IMR-90 (cell line): ENCODE results near the gene RIPOR2. TPM values are rescaled to one million over a fixed set of nuclear protein-coding genes. Genes with fewer than 3 reads are reported as not detected.
A peak's percentile ranks its signal among the peaks of the same experiment; 100 is the strongest.

Experiments used
- ATAC-seq: fragments of 200-7000 bp; cut with Tn5 transposase; 2 replicates; pipeline ENCODE4 v1.9.1; 2020; ENCODE audit warnings: low read depth, mild to moderate bottlenecking, moderate library complexity
- BruUV-seq: library from RNA; stranded (reverse); fragments of 400-500 nt; replicated peaks from 2 replicates; lab custom pipeline; 2021; lab: Mats Ljungman, UMichigan
- CTCF ChIA-PET: fragments of 300-600 bp; formaldehyde crosslinking; extraction: SDS; loops from one replicate; lab custom pipeline; 2021; ENCODE audit warnings: antibody characterized with exemption; lab: Yijun Ruan, JAX
- POLR2A ChIA-PET: fragments of 300-600 bp; sonication (Branson Sonifier 250); formaldehyde crosslinking; loops from one replicate; lab custom pipeline; 2022; ENCODE audit warnings: antibody characterized with exemption; ENCODE audit not compliant: unreplicated experiment; lab: Charles Lee
- DNase-seq: peaks from one replicate; pipeline ENCODE4 v3.0.0; 2013
- H2AFZ ChIP-seq: replicated peaks from 2 replicates; pipeline ENCODE3; 2013; ENCODE audit warnings: low read length, mild to moderate bottlenecking; ENCODE audit not compliant: poor library complexity
- H2AK5ac ChIP-seq: 2 replicates; pipeline ENCODE4 v1.6.1; 2013; ENCODE audit warnings: low read depth, low read length, inconsistent platforms
- H2AK9ac ChIP-seq: replicated peaks from 2 replicates; pipeline ENCODE3; 2013; ENCODE audit warnings: mild to moderate bottlenecking, low read depth, low read length, moderate library complexity; ENCODE audit not compliant: poor library complexity
- H2BK120ac ChIP-seq: 2 replicates; pipeline ENCODE4 v1.6.1; 2013; ENCODE audit warnings: low read depth, low read length, inconsistent platforms
- H2BK15ac ChIP-seq: 3 replicates; pipeline ENCODE4 v1.6.1; 2013; ENCODE audit warnings: low read depth, low read length, inconsistent platforms
- H2BK20ac ChIP-seq: 2 replicates; pipeline ENCODE4 v1.6.1; 2013; ENCODE audit warnings: low read depth, mild to moderate bottlenecking, inconsistent platforms, low read length, moderate library complexity
- H2BK5ac ChIP-seq: 2 replicates; pipeline ENCODE4 v1.6.1; 2013; ENCODE audit warnings: mild to moderate bottlenecking, low read depth, low read length, inconsistent platforms; ENCODE audit not compliant: poor library complexity, severe bottlenecking
- H3K14ac ChIP-seq: replicated peaks from 2 replicates; pipeline ENCODE4 v1.6.1; 2013; ENCODE audit warnings: low read depth, low read length, inconsistent platforms
- H3K18ac ChIP-seq: 2 replicates; pipeline ENCODE4 v1.6.1; 2013; ENCODE audit warnings: low read depth, low read length, control low read depth
- H3K23ac ChIP-seq: 2 replicates; pipeline ENCODE4 v1.6.1; 2013; ENCODE audit warnings: low read depth, low read length, inconsistent platforms
- H3K27ac ChIP-seq: 2 replicates; pipeline ENCODE4 v1.5.1; 2013; ENCODE audit warnings: mild to moderate bottlenecking, control low read depth, low read length; ENCODE audit not compliant: insufficient read depth
- H3K27me3 ChIP-seq: 2 replicates; pipeline ENCODE4 v1.6.1; 2013; ENCODE audit warnings: low read length; ENCODE audit not compliant: control insufficient read depth, insufficient read depth
- H3K36me3 ChIP-seq: 2 replicates; pipeline ENCODE4 v1.6.1; 2013; ENCODE audit warnings: low read length, mixed read lengths; ENCODE audit not compliant: control insufficient read depth, insufficient read depth
- H3K4ac ChIP-seq: 2 replicates; pipeline ENCODE4 v1.6.1; 2013; ENCODE audit warnings: low read depth, low read length, inconsistent platforms
- H3K4me1 ChIP-seq: 2 replicates; pipeline ENCODE4 v1.6.1; 2013; ENCODE audit warnings: low read length, mixed read lengths; ENCODE audit not compliant: control insufficient read depth, insufficient read depth
- H3K4me2 ChIP-seq: 2 replicates; pipeline ENCODE4 v1.6.1; 2013; ENCODE audit warnings: low read depth, mild to moderate bottlenecking, control low read depth, low read length, moderate library complexity
- H3K4me3 ChIP-seq: 2 replicates; pipeline ENCODE4 v1.5.1; 2013; ENCODE audit warnings: low read depth, mild to moderate bottlenecking, control low read depth, low read length, moderate library complexity; ENCODE audit not compliant: insufficient read depth
- H3K56ac ChIP-seq: 2 replicates; pipeline ENCODE4 v1.6.1; 2013; ENCODE audit warnings: low read length, inconsistent platforms; ENCODE audit not compliant: insufficient read depth; ENCODE audit errors: extremely low read depth
- H3K79me1 ChIP-seq, 2 experiments: 2 replicates each; pipeline ENCODE4 v1.6.1; 2013; ENCODE audit warnings: low read length in 2 of 2, inconsistent platforms in 1 of 2, low read depth in 1 of 2
- H3K9ac ChIP-seq: 2 replicates; pipeline ENCODE4 v1.6.1; 2013; ENCODE audit warnings: low read depth, low read length, control low read depth
- H3K9me1 ChIP-seq: 2 replicates; pipeline ENCODE4 v1.6.1; 2013; ENCODE audit warnings: low read length, inconsistent platforms; ENCODE audit not compliant: insufficient read depth
- H3K9me3 ChIP-seq: 2 replicates; pipeline ENCODE4 v1.6.1; 2013; ENCODE audit warnings: low read length; ENCODE audit not compliant: control insufficient read depth, insufficient read depth
- H4K20me1 ChIP-seq: 2 replicates; pipeline ENCODE4 v1.6.1; 2013; ENCODE audit warnings: low read length, inconsistent platforms; ENCODE audit not compliant: insufficient read depth
- H4K5ac ChIP-seq: 2 replicates; pipeline ENCODE4 v1.6.1; 2013; ENCODE audit warnings: mild to moderate bottlenecking, low read depth, low read length, control low read depth
- H4K8ac ChIP-seq, 2 experiments: 2 replicates each; pipeline ENCODE4 v1.6.1; 2013; ENCODE audit warnings: low read depth in 2 of 2, low read length in 2 of 2, control low read depth in 1 of 2, inconsistent platforms in 1 of 2
- H4K91ac ChIP-seq: 2 replicates; pipeline ENCODE4 v1.6.1; 2013; ENCODE audit warnings: low read depth, low read length, inconsistent platforms; ENCODE audit not compliant: insufficient read depth
- BHLHE40 ChIP-seq: fragments of 150-350 bp; IDR thresholded peaks from 2 replicates; pipeline ENCODE4 v1.6.1; 2016; ENCODE audit warnings: mild to moderate bottlenecking, low read depth, low read length
- MXI1 ChIP-seq: IDR thresholded peaks from 2 replicates; pipeline ENCODE4 v1.6.1; 2012; ENCODE audit warnings: low read depth, mild to moderate bottlenecking, low read length, moderate library complexity, borderline replicate concordance
- POLR2A ChIP-seq: IDR thresholded peaks from 2 replicates; pipeline ENCODE4 v1.6.1; 2012; ENCODE audit warnings: mild to moderate bottlenecking, low read depth, low read length
- RAD21 ChIP-seq: IDR thresholded peaks from 2 replicates; pipeline ENCODE4 v1.6.1; 2012; ENCODE audit warnings: low read length, improper control_type of control experiment
- RFX5 ChIP-seq: IDR thresholded peaks from 2 replicates; pipeline ENCODE4 v1.8.0; 2012; ENCODE audit warnings: low read depth, mild to moderate bottlenecking, low read length, moderate library complexity
- SMC3 ChIP-seq: fragments of 150-350 bp; IDR thresholded peaks from 2 replicates; pipeline ENCODE4 v1.6.1; 2016; ENCODE audit warnings: low read depth, mild to moderate bottlenecking, antibody characterized with exemption, low read length, moderate library complexity
- WGBS, 2 experiments: methylation state at CpG; one replicate each; pipeline versions ENCODE4 v1.1.5 to v1.1.7; 2013; ENCODE audit warnings: missing lambda C conversion rate in 2 of 2; ENCODE audit not compliant: insufficient read length in 1 of 2; ENCODE audit errors: extremely low coverage in 2 of 2; 5-methylcytosine and 5-hydroxymethylcytosine counted together
- dilution Hi-C: fragments of 300-500 bp; cut with HindIII; formaldehyde crosslinking; loops from one replicate; pipeline ENCODE4 v1.14.3; 2018; ENCODE audit warnings: low sequenced_read_pairs; ENCODE audit not compliant: unreplicated experiment
- in situ Hi-C: fragments of 300-500 bp; cut with MboI; formaldehyde crosslinking; loops from 3 replicates; pipeline ENCODE4 v1.14.3; 2019; ENCODE audit warnings: low sequenced_read_pairs, inconsistent platforms, mixed read lengths
- intact Hi-C: fragments of 100-400 bp; cut with micrococcal nuclease; formaldehyde crosslinking; loops from 2 replicates; pipeline ENCODE4 v1.10.0; 2022
- polyA plus RNA-seq, 3 experiments: library from polyadenylated mRNA; depleted of rRNA; stranded (reverse); fragments of >200 nt; gene quantifications; 2 replicates each; pipeline ENCODE4 v1.2.3, GENCODE V29; 2012; ENCODE audit warnings: low replicate concordance in 1 of 3
- total RNA-seq: library from RNA; depleted of rRNA; stranded (reverse); fragments of >200 nt; gene quantifications from 2 replicates; pipeline ENCODE4 v1.2.3, GENCODE V29; 2012

The RIPOR2 gene
- total and polyA plus RNA-seq, 2 of the 4 experiments (the other 2 are of a cell fraction): 1.1 to 1.2 TPM

DNA sequence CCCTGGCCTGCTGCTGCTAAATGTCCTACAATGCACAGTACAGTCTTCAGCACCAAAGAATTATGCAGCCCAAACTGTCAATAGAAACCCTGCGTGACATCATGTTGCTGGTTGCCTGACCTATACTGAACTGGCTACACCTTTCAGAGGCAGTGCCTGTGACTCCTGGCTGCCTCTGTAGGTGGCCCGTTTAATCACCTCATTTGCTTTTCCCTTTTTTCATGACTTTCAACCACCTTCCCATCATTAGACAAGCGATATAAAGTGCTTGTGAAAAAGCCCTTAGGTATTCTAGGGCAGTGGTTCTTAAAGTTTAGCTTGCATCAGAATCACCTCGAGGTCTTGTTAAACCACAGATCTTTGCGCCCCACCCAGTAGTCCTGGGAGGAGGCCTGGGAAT lies 33.0 kb upstream of the RIPOR2 start:
- no peaks in the 10 kb centered on the region for H3K27me3 ChIP-seq
- no peak overlapping the region for H2BK5ac ChIP-seq
- no peak overlapping the region for H4K5ac ChIP-seq
- H4K20me1 ChIP-seq: no peaks in the 10 kb centered on the region
- H3K4me3 ChIP-seq: no peak overlapping the region
- H3K56ac ChIP-seq: no peak overlapping the region
- in situ Hi-C loops: no loop called here
- no TSS peak for BruUV-seq
- DNase-seq (no peak), ATAC-seq (no peak)
- H3K79me1 ChIP-seq: no peaks in the 10 kb centered on the region
- H3K9me3 ChIP-seq: no peaks in the 10 kb centered on the region
- intact Hi-C loops: no loop called here
- no peaks in the 10 kb centered on the region for H3K4me1 ChIP-seq
- 80% methylated on average over 1 of the region's 5 CpGs; no CpG with 5 or more reads in 1 of the 2 experiments for WGBS, 2 experiments
- H3K14ac ChIP-seq: no peak overlapping the region
- H3K27ac ChIP-seq: no peak overlapping the region
- POLR2A ChIA-PET: no interaction called here
- no peak for TF ChIP-seq MXI1
- TF ChIP-seq BHLHE40: no peak
- no peak for TF ChIP-seq SMC3
- no peak for TF ChIP-seq POLR2A
- TF ChIP-seq RFX5: no peak
- TF ChIP-seq RAD21: no peak
- H2BK20ac ChIP-seq: no peak overlapping the region
- H2BK15ac ChIP-seq: no peak overlapping the region
- no peak overlapping the region for H2BK120ac ChIP-seq
- CTCF ChIA-PET: no interaction called here
- H2AK5ac ChIP-seq: no peak overlapping the region
- H3K9ac ChIP-seq: no peak overlapping the region
- H3K9me1 ChIP-seq: no peaks in the 10 kb centered on the region; the same call in 1 of the 2 replicates
- H3K36me3 ChIP-seq: no peaks in the 10 kb centered on the region
- H3K23ac ChIP-seq: no peak overlapping the region
- peak overlapping the region; percentile 19 for H2AFZ ChIP-seq
- dilution Hi-C loops: no loop called here
- H3K4me2 ChIP-seq: no peak overlapping the region
- no peak overlapping the region for H4K8ac ChIP-seq
- H4K91ac ChIP-seq: no peak overlapping the region
- no peak overlapping the region for H3K4ac ChIP-seq
- H3K18ac ChIP-seq: no peak overlapping the region
- peak overlapping the region; percentile 76 for H2AK9ac ChIP-seq
